HG02885 (cell line): Measurements from ENCODE around the gene CTAG1B.
"Not testable (repeated sequence)": the region's sequence is repeated elsewhere in the genome, so short reads cannot be mapped to it uniquely, and the experiment has no call there.

Source experiments
- ATAC-seq: cut with Tn5 transposase; IDR thresholded peaks from one replicate; pipeline ENCODE4 v1.9.1; 2021; ENCODE audit warnings: mild to moderate bottlenecking; ENCODE audit not compliant: unreplicated experiment, poor library complexity

CTAG1B gene

GRCh38 chrX:154630949-154631348 lies 11.9 kb upstream of the CTAG1B start:
- ATAC-seq: not testable (repeated sequence)

GRCh38 chrX:154628960-154629359 lies 9.9 kb upstream of the CTAG1B start:
- not testable (repeated sequence) for ATAC-seq

- not testable (repeated sequence) for ATAC-seq
Observed at GRCh38 chrX:154620767-154621414, 1.8 kb upstream of the CTAG1B start.

- not testable (repeated sequence) for ATAC-seq
Observed at GRCh38 chrX:154613586-154613985, 5.5 kb downstream of the CTAG1B start.

GRCh38 chrX:154611146-154611545 lies 7.9 kb downstream of the CTAG1B start:
- ATAC-seq: not testable (repeated sequence)

- ATAC-seq: not testable (repeated sequence)
Observed at GRCh38 chrX:154608823-154609222, 10.3 kb downstream of the CTAG1B start.

- ATAC-seq: not testable (repeated sequence)
Observed at GRCh38 chrX:154607976-154608375, 11.1 kb downstream of the CTAG1B start.

GRCh38 chrX:154607370-154607769 lies 11.7 kb downstream of the CTAG1B start:
- ATAC-seq: no peak

GRCh38 chrX:154605566-154605965 lies 13.5 kb downstream of the CTAG1B start:
- no peak for ATAC-seq

GRCh38 chrX:154603438-154604430 lies 15.3 kb downstream of the CTAG1B start:
- ATAC-seq: no peak

GRCh38 chrX:154602766-154603437 lies 16.2 kb downstream of the CTAG1B start:
- ATAC-seq: no peak

GRCh38 chrX:154602226-154602625 lies 16.9 kb downstream of the CTAG1B start:
- no peak for ATAC-seq

- no peak for ATAC-seq
Observed at GRCh38 chrX:154600759-154601374, 18.2 kb downstream of the CTAG1B start.

- no peak for ATAC-seq
Observed at GRCh38 chrX:154599531-154599930, 19.6 kb downstream of the CTAG1B start.

GRCh38 chrX:154598656-154599055 lies 20.4 kb downstream of the CTAG1B start:
- no peak for ATAC-seq

GRCh38 chrX:154597221-154597620 lies 21.9 kb downstream of the CTAG1B start:
- no peak for ATAC-seq

GRCh38 chrX:154596290-154596929 lies 22.7 kb downstream of the CTAG1B start:
- no peak for ATAC-seq

GRCh38 chrX:154595559-154596249 lies 23.4 kb downstream of the CTAG1B start:
- no peak for ATAC-seq

- ATAC-seq: no peak
Observed at GRCh38 chrX:154594491-154594890, 24.6 kb downstream of the CTAG1B start.
